H9 (cell line): ENCODE measurements around the gene SFXN1. TPM values are rescaled to one million over a fixed set of nuclear protein-coding genes. Genes with fewer than 3 reads are reported as not detected.

Source experiments
- DNase-seq: peaks from one replicate; pipeline ENCODE4 v3.0.0-alpha.2; 2017
- H2AFZ ChIP-seq: one replicate; pipeline ENCODE4 v1.6.1; 2013; ENCODE audit warnings: mild to moderate bottlenecking, low read length, control low read depth, moderate library complexity
- H2AK5ac ChIP-seq: 2 replicates; pipeline ENCODE4 v1.6.1; 2013; ENCODE audit warnings: low read length, control low read depth, mixed read lengths; ENCODE audit not compliant: insufficient read length
- H2BK120ac ChIP-seq: one replicate; pipeline ENCODE4 v1.6.1; 2013; ENCODE audit warnings: low read depth, mild to moderate bottlenecking, low read length, control low read depth, inconsistent platforms; ENCODE audit not compliant: poor library complexity, severe bottlenecking
- H2BK12ac ChIP-seq: 2 replicates; pipeline ENCODE4 v1.6.1; 2013; ENCODE audit warnings: low read length, control low read depth, mixed read lengths, low read depth; ENCODE audit not compliant: insufficient read length
- H2BK15ac ChIP-seq: 2 replicates; pipeline ENCODE4 v1.6.1; 2013; ENCODE audit warnings: low read depth, low read length, control low read depth
- H2BK20ac ChIP-seq: one replicate; pipeline ENCODE4 v1.6.1; 2013; ENCODE audit warnings: low read depth, mild to moderate bottlenecking, low read length, control low read depth, inconsistent platforms; ENCODE audit not compliant: poor library complexity, severe bottlenecking
- H2BK5ac ChIP-seq: 2 replicates; pipeline ENCODE4 v1.6.1; 2013; ENCODE audit warnings: low read length, control low read depth, mixed read lengths; ENCODE audit not compliant: insufficient read length
- H3K14ac ChIP-seq: 2 replicates; pipeline ENCODE4 v1.6.1; 2013; ENCODE audit warnings: low read length, control low read depth; ENCODE audit not compliant: insufficient read depth
- H3K18ac ChIP-seq: 2 replicates; pipeline ENCODE4 v1.6.1; 2013; ENCODE audit warnings: low read depth, mild to moderate bottlenecking, mixed read lengths, low read length, control low read depth; ENCODE audit not compliant: insufficient read length
- H3K23ac ChIP-seq: 2 replicates; pipeline ENCODE4 v1.6.1; 2013; ENCODE audit warnings: low read length, control low read depth, mixed read lengths, low read depth; ENCODE audit not compliant: insufficient read length
- H3K23me2 ChIP-seq: 2 replicates; pipeline ENCODE4 v1.6.1; 2013; ENCODE audit warnings: low read depth, mild to moderate bottlenecking, mixed read lengths, low read length, control low read depth; ENCODE audit not compliant: insufficient read length, poor library complexity, severe bottlenecking
- H3K27ac ChIP-seq: 2 replicates; pipeline ENCODE4 v1.5.1; 2013; ENCODE audit warnings: low read length, control low read depth, mixed read lengths, low read depth; ENCODE audit not compliant: insufficient read length
- H3K27me3 ChIP-seq: 2 replicates; pipeline ENCODE4 v1.6.1; 2013; ENCODE audit warnings: low read length, control low read depth, inconsistent platforms; ENCODE audit not compliant: insufficient read depth
- H3K4ac ChIP-seq: 2 replicates; pipeline ENCODE4 v1.6.1; 2013; ENCODE audit warnings: low read depth, mild to moderate bottlenecking, control low read depth, inconsistent platforms, low read length, moderate library complexity
- H3K4me1 ChIP-seq: 2 replicates; pipeline ENCODE4 v1.6.1; 2013; ENCODE audit warnings: low read length, control low read depth, inconsistent platforms; ENCODE audit not compliant: insufficient read depth
- H3K4me2 ChIP-seq: 2 replicates; pipeline ENCODE4 v1.6.1; 2013; ENCODE audit warnings: low read length, control low read depth, mixed read lengths; ENCODE audit not compliant: insufficient read length, insufficient read depth
- H3K56ac ChIP-seq: 2 replicates; pipeline ENCODE4 v1.6.1; 2013; ENCODE audit warnings: low read depth, mild to moderate bottlenecking, mixed read lengths, low read length, control low read depth; ENCODE audit not compliant: insufficient read length
- H3K79me1 ChIP-seq: 2 replicates; pipeline ENCODE4 v1.6.1; 2013; ENCODE audit warnings: low read depth, mild to moderate bottlenecking, moderate library complexity, low read length, control low read depth, inconsistent platforms; ENCODE audit not compliant: insufficient read depth, poor library complexity, severe bottlenecking
- H3K79me2 ChIP-seq: 2 replicates; pipeline ENCODE4 v1.6.1; 2013; ENCODE audit warnings: low read length, control low read depth, inconsistent platforms; ENCODE audit not compliant: insufficient read depth
- H3K9ac ChIP-seq: 2 replicates; pipeline ENCODE4 v1.6.1; 2013; ENCODE audit warnings: low read length, control low read depth, mixed read lengths; ENCODE audit not compliant: insufficient read length; ENCODE audit errors: extremely low read depth
- H3K9me3 ChIP-seq: one replicate; pipeline ENCODE4 v1.6.1; 2013; ENCODE audit warnings: low read depth, low read length, inconsistent platforms; ENCODE audit not compliant: control insufficient read depth
- H3T11ph ChIP-seq: one replicate; pipeline ENCODE4 v1.6.1; 2013; ENCODE audit warnings: mild to moderate bottlenecking, low read length, control low read depth, inconsistent platforms
- H4K20me1 ChIP-seq: one replicate; pipeline ENCODE4 v1.6.1; 2013; ENCODE audit not compliant: control insufficient read depth, insufficient read length, insufficient read depth
- H4K5ac ChIP-seq: 2 replicates; pipeline ENCODE4 v1.6.1; 2013; ENCODE audit warnings: low read depth, mild to moderate bottlenecking, mixed read lengths, low read length, control low read depth; ENCODE audit not compliant: insufficient read length
- H4K8ac ChIP-seq: replicated peaks from 2 replicates; pipeline ENCODE4 v1.6.1; 2013; ENCODE audit warnings: low read length, control low read depth, mixed read lengths, low read depth; ENCODE audit not compliant: insufficient read length
- H4K91ac ChIP-seq: 2 replicates; pipeline ENCODE4 v1.6.1; 2013; ENCODE audit warnings: low read depth, mild to moderate bottlenecking, moderate library complexity, mixed read lengths, low read length, control low read depth; ENCODE audit not compliant: insufficient read length
- H3K27ac Mint-ChIP-seq, 3 experiments: 2 replicates in 2 of 3; 3 replicates in 1 of 3; pipeline ENCODE4 v1.8.0; 2020 to 2021; ENCODE audit warnings: mixed read lengths in 3 of 3, mild to moderate bottlenecking in 1 of 3, moderate library complexity in 1 of 3
- H3K27me3 Mint-ChIP-seq: 2 replicates; pipeline ENCODE4 v1.8.0; 2021; ENCODE audit warnings: low read depth, mild to moderate bottlenecking, moderate library complexity, mixed read lengths
- H3K36me3 Mint-ChIP-seq, 3 experiments: 2 replicates in 2 of 3; 3 replicates in 1 of 3; pipeline ENCODE4 v1.8.0; 2020 to 2021; ENCODE audit warnings: low read depth in 3 of 3, mixed read lengths in 3 of 3; ENCODE audit not compliant: insufficient read depth in 1 of 3
- H3K4me1 Mint-ChIP-seq, 2 experiments: 2 replicates each; pipeline ENCODE4 v1.8.0; 2020; ENCODE audit warnings: mixed read lengths in 2 of 2
- H3K4me3 Mint-ChIP-seq, 2 experiments: 2 replicates in 1 of 2; 3 replicates in 1 of 2; pipeline ENCODE4 v1.8.0; 2020 to 2021; ENCODE audit warnings: mild to moderate bottlenecking in 2 of 2, mixed read lengths in 2 of 2, moderate library complexity in 1 of 2
- H3K9me3 Mint-ChIP-seq, 2 experiments: 2 replicates in 1 of 2; 3 replicates in 1 of 2; pipeline ENCODE4 v1.8.0; 2020; ENCODE audit warnings: mild to moderate bottlenecking in 2 of 2, mixed read lengths in 2 of 2, moderate library complexity in 1 of 2
- CTCF ChIP-seq: fragments of 200-600 bp; sonication (generic); conservative IDR thresholded peaks from 3 replicates; pipeline ENCODE4 v1.8.0; 2021; ENCODE audit warnings: antibody characterized with exemption, mild to moderate bottlenecking
- total RNA-seq: library from RNA; stranded (reverse); gene quantifications from 2 replicates; pipeline ENCODE4 v1.2.1, GENCODE V29; 2021

The SFXN1 gene
- total RNA-seq, 1 experiment from 2014 or later = 99.2 TPM

- no peak overlapping the region for H2BK120ac ChIP-seq
- no peak overlapping the region for H3K9ac ChIP-seq
- H2AFZ ChIP-seq = no peak overlapping the region
- H3K79me1 ChIP-seq = no peaks in the 10 kb centered on the region
- no peak overlapping the region for H3K23ac ChIP-seq
- no peak overlapping the region for H3K4ac ChIP-seq
- H4K5ac ChIP-seq = no peak overlapping the region
- H3K23me2 ChIP-seq = no peaks in the 10 kb centered on the region
- H3K14ac ChIP-seq = no peak overlapping the region
- no peaks in the 10 kb centered on the region for H3K4me1 ChIP-seq
- Mint-ChIP-seq H3K9me3 (no peaks in the 10 kb centered on the region), H3K27me3 (no peaks in the 10 kb centered on the region), H3K4me3 (no peak overlapping the region), H3K36me3 (peaks cover 31 to 77% (median 77%) of the 10 kb centered on the region in 3 experiments; a peak in 6 of 7 replicates), H3K4me1 (no peaks in the 10 kb centered on the region), H3K27ac (no peak overlapping the region)
- no peak overlapping the region for H3T11ph ChIP-seq
- no peaks in the 10 kb centered on the region for H3K9me3 ChIP-seq
- no peak overlapping the region for H2BK5ac ChIP-seq
- no peaks in the 10 kb centered on the region for H3K27me3 ChIP-seq
- H3K4me2 ChIP-seq = no peak overlapping the region
- H3K56ac ChIP-seq = no peak overlapping the region
- H4K8ac ChIP-seq = no peak overlapping the region
- DNase-seq = no peak
- no peak overlapping the region for H4K91ac ChIP-seq
- no peaks in the 10 kb centered on the region for H4K20me1 ChIP-seq
- no peaks in the 10 kb centered on the region for H3K79me2 ChIP-seq
- H2BK15ac ChIP-seq = no peak overlapping the region
- TF ChIP-seq CTCF = no peak
- no peak overlapping the region for H3K27ac ChIP-seq
- no peak overlapping the region for H2BK12ac ChIP-seq
- no peak overlapping the region for H3K18ac ChIP-seq
- no peak overlapping the region for H2BK20ac ChIP-seq
- H2AK5ac ChIP-seq = no peak overlapping the region
Measured at GRCh38 chr5:175523292-175523691, 44.9 kb downstream of the SFXN1 start.
